T-helper 1 cell treated with Interleukin-12 subunit alpha and Interleukin-12 subunit beta and Interleukin-4 antibody, amounts not matched to agents 30 μg/mL and 1 μg/mL, for 36 hours (primary cell): Measurements from ENCODE around the gene GRAMD1C.

Experiments
- H3K27ac Mint-ChIP-seq: one replicate; pipeline ENCODE4 v1.8.0; 2021; ENCODE audit warnings: mild to moderate bottlenecking, mixed read lengths
- H3K27me3 Mint-ChIP-seq: one replicate; pipeline ENCODE4 v1.8.0; 2021; ENCODE audit warnings: low read depth, mixed read lengths
- H3K36me3 Mint-ChIP-seq: one replicate; pipeline ENCODE4 v1.8.0; 2021; ENCODE audit warnings: low read depth, mixed read lengths
- H3K4me1 Mint-ChIP-seq: one replicate; pipeline ENCODE4 v1.8.0; 2021; ENCODE audit warnings: low read depth, mixed read lengths
- H3K4me3 Mint-ChIP-seq: one replicate; pipeline ENCODE4 v1.8.0; 2021; ENCODE audit warnings: mild to moderate bottlenecking, moderate library complexity, mixed read lengths
- H3K9me3 Mint-ChIP-seq: one replicate; pipeline ENCODE4 v1.8.0; 2021; ENCODE audit warnings: mixed read lengths

The GRAMD1C gene

DNA sequence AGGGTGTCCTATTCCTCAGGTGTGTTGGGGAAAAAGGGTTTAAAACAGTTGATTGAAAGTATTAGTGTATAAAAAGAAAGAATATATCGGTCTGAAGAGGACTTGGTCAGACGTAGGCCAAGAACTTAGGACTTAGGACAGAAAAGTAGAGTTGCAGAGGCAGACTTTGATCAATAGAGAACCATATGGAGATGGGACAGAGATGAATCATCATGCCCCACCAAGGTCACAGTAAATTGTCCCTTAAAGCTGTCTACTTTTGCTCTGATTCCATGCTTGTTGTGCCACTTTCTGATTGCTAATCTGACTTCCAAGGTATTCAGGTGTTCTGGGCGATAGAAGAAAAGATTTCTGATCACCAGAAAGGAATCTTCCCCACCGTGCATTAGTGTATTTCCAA lies 56.3 kb downstream of the GRAMD1C start:
- H3K27ac Mint-ChIP-seq: no peak overlapping the region
- no peak overlapping the region for H3K4me3 Mint-ChIP-seq
- H3K36me3 Mint-ChIP-seq: no peaks in the 10 kb centered on the region

DNA sequence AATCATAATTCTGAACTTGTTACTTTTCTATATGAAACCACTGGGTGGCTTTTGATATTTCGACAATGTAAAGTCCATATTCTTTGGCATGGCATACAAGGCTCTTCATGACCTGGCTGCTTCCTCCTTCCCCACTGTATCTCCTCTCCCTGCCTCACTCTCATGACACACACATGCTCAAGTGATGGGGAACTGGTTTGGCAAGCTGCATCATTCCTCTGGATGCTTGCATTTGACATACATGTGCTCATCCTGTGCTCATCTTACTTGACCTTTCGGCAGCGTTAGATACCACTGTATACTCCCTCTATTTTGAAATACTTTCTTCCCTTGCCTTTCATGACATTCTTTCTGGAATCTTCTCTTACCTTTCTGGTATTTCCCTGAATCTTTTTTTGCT lies 57.4 kb downstream of the GRAMD1C start:
- Mint-ChIP-seq H3K4me3 (no peak overlapping the region), H3K9me3 (no peaks in the 10 kb centered on the region), H3K27me3 (no peaks in the 10 kb centered on the region), H3K27ac (no peak overlapping the region), H3K36me3 (no peaks in the 10 kb centered on the region), H3K4me1 (peaks cover 3% of the 10 kb centered on the region)

More for the DNA sequence above, 56.3 kb downstream of the GRAMD1C start:
- Mint-ChIP-seq H3K27me3 (no peaks in the 10 kb centered on the region), H3K4me1 (peaks cover 3% of the 10 kb centered on the region), H3K9me3 (no peaks in the 10 kb centered on the region)

DNA sequence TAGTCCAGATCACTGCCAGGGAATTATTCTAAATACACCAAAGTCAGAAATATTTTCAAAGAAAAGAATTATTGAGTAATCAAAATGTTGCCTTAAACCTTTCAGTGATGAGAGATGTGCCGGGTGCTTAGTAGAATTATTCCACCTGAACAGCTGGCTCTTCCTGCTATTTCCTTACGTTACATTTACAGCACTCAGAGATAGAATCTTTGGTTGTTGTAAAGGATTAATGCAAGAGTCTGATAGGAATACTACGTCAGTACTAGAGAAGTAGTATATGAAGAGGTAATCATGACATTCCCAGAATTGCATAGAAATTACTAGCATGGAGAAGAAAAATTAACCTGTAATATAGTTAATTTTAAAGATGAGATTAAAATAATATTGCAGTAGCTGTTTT lies 58.3 kb downstream of the GRAMD1C start:
- no peaks in the 10 kb centered on the region for H3K36me3 Mint-ChIP-seq
- H3K4me3 Mint-ChIP-seq: no peak overlapping the region
- H3K4me1 Mint-ChIP-seq: peaks cover 3% of the 10 kb centered on the region
- peaks cover 4% of the 10 kb centered on the region for H3K27me3 Mint-ChIP-seq
- H3K27ac Mint-ChIP-seq: no peak overlapping the region
- H3K9me3 Mint-ChIP-seq: no peaks in the 10 kb centered on the region

DNA sequence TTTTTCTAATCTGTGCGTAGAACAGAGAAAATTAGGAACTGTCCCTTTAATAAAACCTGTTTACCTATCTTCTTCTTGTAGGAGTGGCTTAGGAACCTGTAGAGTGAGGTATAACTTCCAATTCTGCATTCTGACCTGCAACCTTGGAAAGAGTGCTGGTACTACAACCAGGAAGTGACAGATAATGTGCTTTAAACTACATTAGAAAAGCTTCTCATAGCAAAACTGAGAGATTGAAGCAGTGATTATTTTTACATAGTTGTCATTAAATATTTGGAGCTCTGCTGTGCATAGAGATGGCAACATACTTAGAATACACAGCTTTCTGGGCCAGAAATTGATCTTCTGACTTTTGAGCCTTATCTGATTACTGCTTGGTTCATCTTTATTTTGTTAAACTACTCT lies 58.8 kb downstream of the GRAMD1C start:
- H3K27ac Mint-ChIP-seq: no peak overlapping the region
- no peaks in the 10 kb centered on the region for H3K9me3 Mint-ChIP-seq
- no peak overlapping the region for H3K4me3 Mint-ChIP-seq
- peaks cover 3% of the 10 kb centered on the region for H3K4me1 Mint-ChIP-seq
- no peaks in the 10 kb centered on the region for H3K36me3 Mint-ChIP-seq
- peaks cover 4% of the 10 kb centered on the region for H3K27me3 Mint-ChIP-seq

DNA sequence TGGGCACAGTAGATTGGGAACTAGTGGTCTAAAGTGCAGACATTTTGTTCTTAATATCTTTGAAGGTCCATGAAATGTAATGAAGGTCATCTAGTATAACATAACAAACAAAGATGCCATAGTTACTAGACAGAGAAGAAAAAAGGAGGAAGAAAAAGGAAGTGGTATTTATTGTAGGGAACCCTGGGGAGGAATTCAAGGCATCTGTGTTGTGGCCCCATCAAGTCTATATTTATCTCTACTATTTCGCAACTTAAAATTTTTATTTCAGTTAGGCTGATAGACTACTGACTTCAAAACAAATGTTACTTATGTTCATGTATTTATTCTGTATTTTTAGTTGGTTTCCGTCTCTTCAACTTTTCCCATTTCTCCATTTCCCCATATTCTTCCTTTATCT lies 60.3 kb downstream of the GRAMD1C start:
- Mint-ChIP-seq H3K4me1 (peaks cover 3% of the 10 kb centered on the region), H3K9me3 (no peaks in the 10 kb centered on the region), H3K36me3 (no peaks in the 10 kb centered on the region), H3K27ac (no peak overlapping the region), H3K4me3 (no peak overlapping the region), H3K27me3 (peaks cover 10% of the 10 kb centered on the region)

DNA sequence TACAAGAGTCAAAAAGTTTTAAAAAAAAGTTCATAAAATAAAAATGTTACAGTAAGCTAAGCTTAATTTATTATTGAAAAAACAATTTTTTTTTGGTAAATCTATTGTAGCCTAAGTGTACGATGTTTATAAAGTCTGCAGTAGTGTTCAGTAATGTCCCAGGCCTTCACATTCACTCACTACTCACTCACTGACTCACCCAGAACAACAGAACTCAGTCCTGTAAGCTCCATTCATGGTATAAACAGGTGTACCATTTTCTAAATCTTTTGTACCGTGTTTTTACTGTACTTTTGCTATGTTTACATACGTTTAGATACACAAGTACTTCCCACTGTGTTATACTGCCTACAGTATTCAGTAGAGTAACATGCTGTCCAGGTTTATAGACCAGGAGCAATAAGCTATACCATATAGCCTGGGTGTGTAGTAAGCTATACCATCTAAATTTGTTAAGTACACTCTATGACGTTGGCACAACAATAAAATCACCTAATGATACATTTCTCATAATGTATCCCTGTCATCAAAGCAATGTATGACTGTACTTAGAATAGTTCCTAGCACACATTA lies 68.1 kb downstream of the GRAMD1C start:
- no peaks in the 10 kb centered on the region for H3K9me3 Mint-ChIP-seq
- no peaks in the 10 kb centered on the region for H3K36me3 Mint-ChIP-seq

DNA sequence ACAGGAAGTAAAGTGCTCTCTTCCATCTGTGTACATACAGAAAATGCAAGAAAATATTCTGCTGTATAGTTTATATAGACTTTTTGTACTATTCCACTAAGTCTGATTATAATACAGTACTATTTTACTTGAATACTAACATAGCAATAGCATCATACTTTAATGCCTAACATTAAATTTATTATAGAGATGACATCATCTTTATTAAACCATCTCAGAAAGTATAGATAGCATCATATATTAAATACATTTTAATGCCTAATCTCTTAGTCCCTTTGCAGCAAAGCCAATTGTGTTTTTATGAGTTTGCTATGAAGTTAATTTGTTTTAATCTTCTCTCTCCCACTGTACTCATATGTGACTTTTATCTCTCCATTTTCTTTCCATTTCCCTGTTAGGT lies 69.5 kb downstream of the GRAMD1C start:
- Mint-ChIP-seq H3K4me1 (peaks cover 6% of the 10 kb centered on the region), H3K36me3 (no peaks in the 10 kb centered on the region), H3K27me3 (peaks cover 18% of the 10 kb centered on the region), H3K4me3 (no peak overlapping the region), H3K9me3 (no peaks in the 10 kb centered on the region), H3K27ac (no peak overlapping the region)

More for the DNA sequence above, 68.1 kb downstream of the GRAMD1C start:
- H3K27ac Mint-ChIP-seq: no peak overlapping the region
- no peak overlapping the region for H3K4me3 Mint-ChIP-seq
- H3K4me1 Mint-ChIP-seq: no peaks in the 10 kb centered on the region
- H3K27me3 Mint-ChIP-seq: peaks cover 21% of the 10 kb centered on the region

DNA sequence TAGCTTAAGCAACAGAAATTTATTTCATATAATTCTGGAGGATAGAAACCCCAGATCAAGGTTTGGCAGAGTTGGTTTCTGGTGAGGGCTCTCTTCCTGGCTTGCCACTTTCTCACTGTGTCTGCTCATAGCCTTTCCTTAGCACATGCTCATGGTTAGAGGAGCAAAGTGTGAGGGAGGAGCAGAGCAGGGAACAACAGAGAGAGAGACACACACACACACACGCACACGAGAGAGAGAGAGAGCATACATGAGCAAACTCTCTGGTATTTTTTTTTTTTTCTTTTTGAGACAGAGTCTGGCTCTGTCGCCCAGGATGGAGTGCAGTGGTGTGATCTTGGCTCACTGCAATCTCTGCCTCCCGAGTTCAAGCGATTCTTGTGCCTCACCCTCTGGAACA lies 72.4 kb downstream of the GRAMD1C start:
- Mint-ChIP-seq H3K4me1 (peaks cover 6% of the 10 kb centered on the region), H3K9me3 (no peaks in the 10 kb centered on the region), H3K27me3 (peaks cover 11% of the 10 kb centered on the region), H3K4me3 (no peak overlapping the region), H3K36me3 (no peaks in the 10 kb centered on the region), H3K27ac (no peak overlapping the region)

DNA sequence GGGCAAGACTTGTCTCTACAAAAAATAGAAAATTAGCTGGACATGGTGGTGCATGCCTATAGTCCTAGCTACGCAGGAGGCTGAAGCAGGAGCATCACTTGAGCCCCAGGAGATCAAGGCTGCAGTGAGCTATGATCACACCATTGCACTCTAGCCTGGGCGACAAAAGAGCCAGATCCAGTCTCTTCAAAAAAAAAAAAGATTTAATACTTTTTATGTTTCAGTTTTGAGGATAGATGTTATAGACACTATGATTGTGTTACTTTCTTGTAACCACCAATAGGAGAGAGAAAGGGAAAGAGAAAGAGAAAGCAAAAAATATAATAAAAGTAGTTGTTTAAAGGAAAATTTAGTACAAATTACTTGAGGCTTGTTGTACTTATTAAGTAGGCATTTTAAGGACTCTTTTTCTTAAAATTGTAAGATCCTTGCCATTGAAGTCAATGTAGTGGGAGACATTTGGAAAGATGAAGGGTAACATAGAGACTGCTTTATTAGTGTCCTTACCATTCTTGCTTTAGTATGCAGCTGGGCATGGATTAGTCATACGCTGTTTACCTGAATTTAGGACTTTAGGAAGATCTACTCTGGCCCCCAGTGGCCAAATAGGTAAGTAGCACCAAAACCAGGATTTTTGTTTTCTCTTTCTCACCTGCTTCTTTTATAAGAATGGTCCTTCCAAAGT lies 74.1 kb downstream of the GRAMD1C start:
- Mint-ChIP-seq H3K4me3 (peak overlapping the region; percentile 47), H3K27ac (peak overlapping the region; percentile 72), H3K36me3 (no peaks in the 10 kb centered on the region)

DNA sequence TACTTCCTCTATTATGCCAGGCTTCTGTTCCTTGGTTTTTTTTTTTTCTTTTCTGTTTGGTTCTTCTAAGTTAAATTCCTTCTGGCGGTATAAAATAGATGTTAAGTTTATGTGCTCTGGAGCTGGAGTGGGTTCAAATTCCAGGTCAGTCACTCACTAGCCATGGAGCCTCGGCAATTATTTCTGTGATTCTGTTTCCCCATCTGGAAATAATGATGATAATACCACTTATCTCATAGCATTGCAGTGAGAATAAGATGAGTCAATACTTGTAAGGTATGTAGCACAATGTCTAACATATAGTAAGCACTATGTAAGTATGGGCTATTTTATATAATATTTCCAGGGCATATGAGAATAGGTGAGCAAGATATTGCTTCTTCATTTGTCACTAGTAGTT lies 76.1 kb downstream of the GRAMD1C start:
- peaks cover 6% of the 10 kb centered on the region for H3K4me1 Mint-ChIP-seq
- no peaks in the 10 kb centered on the region for H3K36me3 Mint-ChIP-seq
- H3K27me3 Mint-ChIP-seq: peaks cover 9% of the 10 kb centered on the region
- no peak overlapping the region for H3K27ac Mint-ChIP-seq
- no peaks in the 10 kb centered on the region for H3K9me3 Mint-ChIP-seq
- H3K4me3 Mint-ChIP-seq: no peak overlapping the region

More for the DNA sequence above, 74.1 kb downstream of the GRAMD1C start:
- peaks cover 6% of the 10 kb centered on the region for H3K4me1 Mint-ChIP-seq
- H3K9me3 Mint-ChIP-seq: no peaks in the 10 kb centered on the region
- peaks cover 11% of the 10 kb centered on the region for H3K27me3 Mint-ChIP-seq

DNA sequence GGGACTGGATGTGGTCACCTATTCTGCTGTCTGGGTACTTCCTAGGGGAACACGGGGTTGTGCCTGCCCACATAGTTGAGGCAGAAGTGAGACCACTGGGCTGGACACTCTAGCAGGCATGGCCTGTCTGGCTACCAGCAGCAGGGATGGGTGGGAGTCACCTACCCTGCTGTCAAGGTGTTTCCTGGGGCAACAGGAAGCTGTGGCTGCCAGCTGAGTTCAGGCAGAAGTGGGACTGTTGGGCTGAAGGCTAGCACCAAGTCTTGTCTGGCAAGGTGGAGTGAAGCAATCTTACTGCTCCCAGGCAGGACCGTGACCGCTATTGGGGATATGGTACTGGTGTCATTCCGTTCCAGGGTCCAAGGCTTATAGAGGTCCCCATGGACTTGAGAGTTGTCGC lies 89.0 kb downstream of the GRAMD1C start:
- H3K9me3 Mint-ChIP-seq: peaks cover 25% of the 10 kb centered on the region
- no peak overlapping the region for H3K27ac Mint-ChIP-seq
- H3K27me3 Mint-ChIP-seq: peaks cover 20% of the 10 kb centered on the region
- peaks cover 5% of the 10 kb centered on the region for H3K36me3 Mint-ChIP-seq
- no peaks in the 10 kb centered on the region for H3K4me1 Mint-ChIP-seq
- H3K4me3 Mint-ChIP-seq: no peak overlapping the region

DNA sequence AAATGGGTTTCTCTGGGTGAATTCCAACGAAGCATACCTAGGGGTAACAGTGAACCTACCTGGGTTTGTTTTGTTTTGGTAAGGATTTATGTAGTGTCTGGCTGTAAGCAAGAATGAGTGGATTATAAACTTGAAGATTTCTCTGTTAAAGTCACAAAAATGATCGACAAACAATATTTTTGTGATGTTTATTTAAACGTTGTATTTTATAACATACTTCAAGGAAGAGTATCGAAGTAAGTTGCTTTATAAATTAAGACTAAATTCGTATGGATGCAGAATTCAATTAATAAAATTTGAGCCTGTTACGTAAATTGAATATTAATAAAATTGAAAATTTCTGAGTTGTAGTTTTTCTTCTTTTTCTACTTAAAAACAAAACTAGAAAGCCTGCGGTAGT lies 108.2 kb downstream of the GRAMD1C start:
- Mint-ChIP-seq H3K9me3 (no peaks in the 10 kb centered on the region), H3K36me3 (no peaks in the 10 kb centered on the region), H3K4me3 (peak overlapping the region; percentile 76), H3K4me1 (peaks cover 9% of the 10 kb centered on the region), H3K27ac (no peak overlapping the region), H3K27me3 (peaks cover 61% of the 10 kb centered on the region)

DNA sequence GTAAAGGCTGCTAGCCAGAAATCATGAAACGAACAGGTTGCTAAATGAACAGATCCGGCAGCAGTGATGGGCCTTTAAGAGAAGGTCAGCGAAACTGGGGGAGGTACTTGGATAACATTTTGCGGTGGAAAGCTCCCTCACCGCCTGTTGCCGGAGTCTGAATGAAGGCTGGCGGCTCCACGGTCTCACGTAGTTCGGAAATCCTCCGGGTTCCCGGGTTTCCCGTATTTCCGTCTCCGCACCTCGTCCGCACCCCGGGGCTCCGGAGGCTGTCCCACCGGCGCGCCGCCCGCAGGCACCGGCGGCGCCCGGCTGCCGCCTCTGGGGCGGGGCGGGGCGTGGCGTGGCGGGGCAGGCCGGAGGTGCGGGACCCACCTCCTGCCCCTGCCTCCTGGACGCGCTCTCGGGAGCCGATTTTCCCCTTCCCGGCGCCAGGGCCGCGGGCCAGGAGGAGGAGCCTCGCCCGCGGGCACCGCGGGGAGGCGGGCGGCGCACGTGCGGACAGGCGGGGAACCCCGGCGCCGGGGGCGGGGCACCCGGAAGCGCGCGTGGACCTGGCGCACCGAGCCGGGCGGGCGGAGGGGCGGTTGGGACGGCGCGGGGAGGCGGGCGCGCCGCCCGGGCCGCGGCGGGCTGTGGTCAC lies 108.9 kb downstream of the GRAMD1C start, which contains the start of gene ZDHHC23:
Gene ZDHHC23, plus strand, starts transcription at position 642 of the 643 bp plus-strand sequence. CDS start 790 bp downstream, outside the sequence.
- H3K4me1 Mint-ChIP-seq: peaks cover 9% of the 10 kb centered on the region
- peak within 1 kb of the TSS; percentile 19 for H3K27ac Mint-ChIP-seq
- peak within 1 kb of the TSS; percentile 76 for H3K4me3 Mint-ChIP-seq
- H3K27me3 Mint-ChIP-seq: peaks cover 56% of the 10 kb centered on the region
- no peaks in the 10 kb centered on the region for H3K36me3 Mint-ChIP-seq
- no peaks in the 10 kb centered on the region for H3K9me3 Mint-ChIP-seq

DNA sequence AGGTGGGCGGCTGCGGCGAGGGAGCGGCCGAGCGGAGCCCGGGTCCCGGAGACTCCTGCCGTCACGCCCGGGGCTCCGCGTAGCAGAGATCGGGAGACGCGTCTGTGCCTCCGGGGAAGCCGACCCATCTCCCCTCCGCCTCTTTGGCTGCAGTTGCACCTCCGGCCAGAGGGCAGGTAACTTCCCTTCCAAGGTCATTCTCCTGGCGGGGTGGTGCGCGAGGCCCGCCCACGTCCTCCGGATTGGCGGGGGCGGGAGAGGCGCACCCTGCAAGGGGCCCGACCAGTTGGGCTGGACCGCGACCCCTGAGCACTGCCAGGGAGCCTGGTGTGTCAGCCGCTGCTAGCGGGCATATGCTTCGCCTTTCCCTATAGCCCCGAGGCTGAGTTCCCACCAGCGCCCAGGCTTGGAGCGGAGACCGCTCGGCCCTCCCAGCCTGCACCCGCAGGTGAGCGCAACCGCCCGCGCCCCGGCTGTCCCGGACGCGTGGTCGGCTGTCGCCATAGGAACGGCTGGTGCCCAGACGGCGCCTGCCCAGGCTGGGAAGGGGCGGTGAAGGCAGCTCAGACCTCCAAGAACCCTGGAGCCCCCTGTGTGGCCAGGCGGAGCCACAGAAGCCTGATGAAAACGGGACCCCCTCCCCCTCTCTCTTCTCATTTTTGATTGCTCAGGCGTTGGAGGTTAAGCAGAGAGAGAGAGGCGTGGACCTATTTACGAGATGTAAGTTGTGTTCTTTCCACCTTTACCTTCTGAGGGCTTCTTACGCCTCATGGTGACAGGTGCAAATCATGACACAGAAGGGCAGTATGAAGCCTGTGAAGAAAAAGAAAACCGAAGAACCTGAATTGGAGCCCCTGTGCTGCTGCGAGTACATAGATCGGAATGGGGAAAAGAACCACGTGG lies 109.7 kb downstream of the GRAMD1C start:
- Mint-ChIP-seq H3K27ac (no peak overlapping the region), H3K9me3 (no peaks in the 10 kb centered on the region), H3K4me1 (peaks cover 9% of the 10 kb centered on the region), H3K27me3 (peaks cover 50% of the 10 kb centered on the region), H3K4me3 (peak overlapping the region; percentile 23), H3K36me3 (no peaks in the 10 kb centered on the region)
